Omental fat pad (tissue), 4 donors: ENCODE results near the gene PADI2. TPM values are rescaled to one million over a fixed set of nuclear protein-coding genes. Genes with fewer than 3 reads are reported as not detected.

Source experiments
- ATAC-seq: fragments of 150-250 bp; one replicate; pipeline ENCODE4 v1.9.1; 2016; ENCODE audit warnings: mild to moderate bottlenecking, moderate library complexity; ENCODE audit not compliant: low FRiP score
- DNase-seq: peaks from one replicate; pipeline ENCODE4 v3.0.0-alpha.2; 2019; ENCODE audit warnings: low spot score
- total RNA-seq, 4 donors: library from RNA; depleted of rRNA; stranded (reverse); fragments of >200 nt; gene quantifications; one replicate each; pipeline ENCODE4 v1.1.0, GENCODE V29; 2016
- TF ChIP-seq, protein P1 (sequence below), 3 donors: fragments of 450-650 bp; IDR thresholded peaks; one replicate each; pipeline ENCODE4 v1.5.1; 2016 to 2017; ENCODE audit warnings: antibody characterized with exemption in 3 of 3, mild to moderate bottlenecking in 3 of 3, moderate library complexity in 2 of 3

Gene PADI2
- total RNA-seq, 4 donors from 2014 or later, result 0.37 to 19.9 (median 1.6) TPM

DNA sequence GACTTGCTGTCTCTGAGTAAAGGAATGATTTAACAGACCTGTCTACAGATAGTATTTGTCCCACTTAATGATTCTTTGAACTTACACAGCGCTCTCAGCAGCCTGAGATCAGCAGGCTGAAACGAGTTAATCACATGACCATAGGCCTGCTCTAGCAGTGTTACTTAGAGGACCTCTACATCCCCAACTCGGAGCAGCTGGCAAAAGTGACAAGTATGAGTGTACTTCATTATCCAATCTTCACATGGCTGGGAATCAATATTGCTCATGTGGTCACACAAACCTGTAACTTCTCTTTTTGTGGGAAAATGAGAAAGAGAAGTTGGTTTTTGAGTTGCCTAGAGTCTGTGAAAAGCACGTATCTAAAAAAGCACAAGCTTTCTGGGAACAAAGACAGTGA is 96.1 kb downstream of the PADI2 start:
- ATAC-seq (no peak), DNase-seq (no peak)
- TF ChIP-seq, protein P1, sequence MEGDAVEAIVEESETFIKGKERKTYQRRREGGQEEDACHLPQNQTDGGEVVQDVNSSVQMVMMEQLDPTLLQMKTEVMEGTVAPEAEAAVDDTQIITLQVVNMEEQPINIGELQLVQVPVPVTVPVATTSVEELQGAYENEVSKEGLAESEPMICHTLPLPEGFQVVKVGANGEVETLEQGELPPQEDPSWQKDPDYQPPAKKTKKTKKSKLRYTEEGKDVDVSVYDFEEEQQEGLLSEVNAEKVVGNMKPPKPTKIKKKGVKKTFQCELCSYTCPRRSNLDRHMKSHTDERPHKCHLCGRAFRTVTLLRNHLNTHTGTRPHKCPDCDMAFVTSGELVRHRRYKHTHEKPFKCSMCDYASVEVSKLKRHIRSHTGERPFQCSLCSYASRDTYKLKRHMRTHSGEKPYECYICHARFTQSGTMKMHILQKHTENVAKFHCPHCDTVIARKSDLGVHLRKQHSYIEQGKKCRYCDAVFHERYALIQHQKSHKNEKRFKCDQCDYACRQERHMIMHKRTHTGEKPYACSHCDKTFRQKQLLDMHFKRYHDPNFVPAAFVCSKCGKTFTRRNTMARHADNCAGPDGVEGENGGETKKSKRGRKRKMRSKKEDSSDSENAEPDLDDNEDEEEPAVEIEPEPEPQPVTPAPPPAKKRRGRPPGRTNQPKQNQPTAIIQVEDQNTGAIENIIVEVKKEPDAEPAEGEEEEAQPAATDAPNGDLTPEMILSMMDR (IDR thresholded peaks at IDR 0.05), result no peak

DNA sequence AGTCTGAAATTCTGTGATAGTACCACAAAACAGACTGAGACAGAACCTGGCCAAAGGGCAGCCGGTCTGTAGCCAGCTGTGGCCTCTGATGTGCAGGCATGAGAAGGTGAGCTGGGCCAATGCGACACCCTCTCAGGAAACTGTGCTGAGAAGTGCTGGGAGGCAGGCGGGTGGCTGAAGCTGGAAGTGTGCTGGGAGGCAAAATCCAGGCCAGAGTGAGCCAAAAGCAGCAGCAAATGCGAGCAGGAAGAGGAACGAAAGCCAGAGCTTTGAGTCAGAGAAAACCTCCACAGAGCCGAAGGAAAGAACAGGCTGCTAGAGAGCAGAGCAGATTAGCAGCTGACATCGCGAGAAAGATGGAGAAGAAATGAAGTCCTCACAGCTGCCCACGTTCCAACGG is 97.4 kb downstream of the PADI2 start:
- no peak for DNase-seq
- no peak for ATAC-seq
- TF ChIP-seq, protein P1 (IDR thresholded peaks at IDR 0.05), result no peak

DNA sequence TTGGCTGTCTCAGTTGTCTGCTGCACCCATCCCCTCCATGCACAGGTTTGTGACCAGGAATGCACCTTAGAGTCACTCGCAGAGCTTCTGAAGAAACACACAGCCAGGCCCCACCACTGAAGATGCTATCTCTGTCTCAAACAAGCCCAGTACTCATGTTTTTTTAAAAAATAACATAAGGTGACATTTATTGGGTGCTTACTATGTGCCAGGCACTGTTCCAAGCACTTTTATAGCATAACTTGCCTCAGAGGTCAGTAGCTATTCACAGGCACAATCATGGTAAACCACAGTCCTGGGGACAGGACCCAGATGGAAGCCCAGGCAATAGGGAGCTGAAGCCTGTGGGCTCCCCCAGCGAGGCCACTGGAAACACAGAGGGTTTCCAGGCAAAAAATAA is 98.7 kb downstream of the PADI2 start:
- TF ChIP-seq, protein P1 (IDR thresholded peaks at IDR 0.05), result no peak
- DNase-seq (no peak), ATAC-seq (no peak)

DNA sequence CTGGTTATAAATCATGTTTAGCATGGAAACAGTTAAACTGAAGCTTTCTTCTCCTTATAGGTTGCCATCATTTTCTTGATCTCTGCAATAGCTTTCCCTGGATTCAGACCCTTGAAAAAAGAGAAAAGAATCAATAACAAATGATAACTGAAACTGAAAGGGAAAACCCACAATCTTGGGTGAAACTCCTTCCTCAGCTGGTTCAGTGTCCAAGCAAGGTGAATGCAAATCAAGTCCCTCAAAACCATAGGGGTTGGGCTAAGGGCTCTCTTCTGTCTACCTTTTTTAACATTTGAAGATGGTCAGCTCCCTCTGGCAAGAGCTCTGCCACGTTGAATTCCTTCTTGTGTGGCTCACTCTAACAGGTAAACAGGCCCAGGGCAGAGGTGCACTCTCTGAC is 100.4 kb downstream of the PADI2 start:
- TF ChIP-seq, protein P1 (IDR thresholded peaks at IDR 0.05), result no peak
- no peak for ATAC-seq
- DNase-seq, result no peak

DNA sequence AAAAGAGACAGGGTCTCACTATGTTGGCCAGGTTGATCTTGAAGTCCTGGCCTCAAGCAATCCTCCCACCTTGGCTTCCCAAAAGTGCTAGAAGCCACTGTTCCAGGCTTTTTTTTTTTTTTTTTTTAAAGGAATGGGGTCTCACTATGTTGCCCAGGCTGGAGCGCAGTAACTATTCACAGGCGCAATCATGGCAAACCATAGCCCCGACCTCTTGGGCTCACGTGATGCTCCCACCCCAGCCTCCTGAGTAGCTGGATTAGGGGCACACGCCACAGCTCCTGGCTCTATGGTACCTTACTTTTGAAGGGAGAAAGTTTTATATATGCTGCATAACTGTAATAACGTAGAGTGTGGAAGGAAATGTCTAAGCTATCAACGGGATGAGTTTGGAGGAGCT is 101.8 kb downstream of the PADI2 start:
- DNase-seq (no peak), ATAC-seq (no peak)
- TF ChIP-seq, protein P1 (IDR thresholded peaks at IDR 0.05), result no peak

Other genes starting within 250 kb of the PADI2 start
- under 1 TPM; under 0.01 TPM for gene RNU1-2, start 223.5 kb downstream of the PADI2 start, total RNA-seq
- 10 to 100 TPM; 10.9 to 24.1 (median 14.0) TPM for gene CROCC, start 197.5 kb downstream of the PADI2 start, total RNA-seq
- gene MFAP2, start 138.8 kb downstream of the PADI2 start, total RNA-seq, result 10 to 100 TPM in 3 of 4 donors, 1 to 10 TPM in 1; 9.3 to 17.9 (median 10.6) TPM
- 10 to 100 TPM; 18.7 to 38.9 (median 32.8) TPM for gene ATP13A2, start 107.5 kb downstream of the PADI2 start, total RNA-seq
- gene SDHB, start 65.4 kb downstream of the PADI2 start, total RNA-seq, result 100 to 1,000 TPM in 3 of 4 donors, 10 to 100 TPM in 1; 84.2 to 128 (median 117) TPM
- not detected for gene PADI1, start 85.7 kb upstream of the PADI2 start, total RNA-seq
- not detected for gene PADI3, start 129.6 kb upstream of the PADI2 start, total RNA-seq
- 10 to 100 TPM in 1 of 4 donors, 1 to 10 TPM in 2, under 1 TPM in 1; 0.56 to 16.1 (median 2.2) TPM for gene PADI4, start 188.7 kb upstream of the PADI2 start, total RNA-seq